Measurements from ENCODE around the gene KIF21B. TPM values are rescaled to one million over a fixed set of nuclear protein-coding genes. Genes with fewer than 3 reads are reported as not detected.

KIF21B gene
- total and polyA plus RNA-seq, 9 of the 15 experiments (the other 6 are each of a cell fraction or from before 2014, with no cell fraction given), result 0.46 to 13.4 (median 5.9) TPM

- TF ChIP-seq ZNF583 (CRISPR knock-in tag; IDR thresholded peaks at IDR 0.05) (no peak), FOXJ3 (CRISPR knock-in tag; IDR thresholded peaks at IDR 0.05) (no peak), ZNF668 (CRISPR knock-in tag; IDR thresholded peaks at IDR 0.05) (no peak), TFAP4 (CRISPR knock-in tag; IDR thresholded peaks at IDR 0.05; ENCODE audit: borderline replicate concordance) (no peak), CREB5 (CRISPR knock-in tag; IDR thresholded peaks at IDR 0.05) (no peak), NR0B1 (IDR thresholded peaks at IDR 0.05; ENCODE audit: partially characterized antibody) (no peak), DACH1 (IDR thresholded peaks at IDR 0.05; ENCODE audit: partially characterized antibody) (no peak)
Measured at GRCh38 chr1:200988693-200989092, 34.8 kb downstream of the KIF21B start (continued).

- Histone ChIP-seq H3K9me1 (ENCODE audit: control insufficient read depth, insufficient read depth, low read length) (no peaks in the 10 kb centered on the region), H3K4me2 (ENCODE audit: insufficient read depth, low read length) (no peak overlapping the region), H2AFZ (ENCODE audit: low read depth, low read length) (no peak overlapping the region), H3K36me3 (ENCODE audit: control insufficient read depth, insufficient read depth, low read length) (0 out of 3 replicates have a peak, but pooled peaks cover 2% of the 10 kb centered on the region), H3K9ac (ENCODE audit: insufficient read depth in 1 of 2, low read depth in 2 of 2, low read length in 2 of 2) (no peak overlapping the region), H3K4me1 (replicated peaks in 1 of 2; ENCODE audit: control insufficient read depth in 2 of 2, insufficient read depth in 2 of 2, low read length in 2 of 2) (peaks cover 0 to 4% of the 10 kb centered on the region in 2 experiments; a peak in 1 of 5 replicates), H3K27me3 (ENCODE audit: control insufficient read depth in 2 of 2, insufficient read depth in 2 of 2, low read length in 2 of 2) (no peaks in the 10 kb centered on the region), H3K79me2 (ENCODE audit: control insufficient read depth, insufficient read depth, low read length) (no peaks in the 10 kb centered on the region), H3K27ac (ENCODE audit: extremely low read depth, low read depth, low read length) (no peak overlapping the region), H3K9me3 (replicated peaks; ENCODE audit: control insufficient read depth, insufficient read depth, low read depth, low read length) (no peaks in the 10 kb centered on the region), H3K4me3 (no peak overlapping the region), H4K20me1 (replicated peaks; ENCODE audit: control insufficient read depth, insufficient read depth, low read length) (no peaks in the 10 kb centered on the region)
- CTCF ChIA-PET (ENCODE audit: low intra/inter-chr PET ratio), result no interaction called here
- TF ChIP-seq HNRNPK (IDR thresholded peaks at IDR 0.05; ENCODE audit: low read depth, low read length, poor library complexity, severe bottlenecking) (peak; percentile 63), PCBP2 (IDR thresholded peaks at IDR 0.05; ENCODE audit: low read depth, low read length, poor library complexity, severe bottlenecking) (peak; percentile 45), MAX (CRISPR knock-in tag; IDR thresholded peaks at IDR 0.05) (no peak)
- POLR2A ChIA-PET, result interaction anchor here (0.6 to 1.7 kb wide), 5 partner anchors 10 to 61 kb away, joined by 3 to 5 read pairs (median 4); no protein-coding TSS in a partner anchor
- ATAC-seq, result no peak
- 91% methylated on average over 1 of the region's 1 CpG for WGBS (ENCODE audit: insufficient coverage, low coverage, missing lambda C conversion rate)
- intact Hi-C loops (cut with micrococcal nuclease), result no loop called here
- BruUV-seq (replicated peaks), result no TSS peak
- FAIRE-seq, result no peak
- in situ Hi-C loops (cut with MboI), result no loop called here
- DNase-seq (ENCODE audit: extremely low read depth in 1 of 4, low spot score in 3 of 4), result no peak
Measured at GRCh38 chr1:200985481-200985880, 38.0 kb downstream of the KIF21B start.
